Activated CD4-positive, alpha-beta T cell treated with anti-CD3 and anti-CD28 coated beads, Interleukin-2, amount 50 U/mL, for 48 hours (primary cell): ENCODE results near the gene HPX.
A peak's percentile ranks its signal among the peaks of the same experiment; 100 is the strongest.

ENCODE experiments used
- DNase-seq, 2 experiments: peaks; one replicate each; pipeline ENCODE4 v3.0.0-alpha.2; 2020

Gene HPX

GRCh38 chr11:6389905-6390717 lies 50.7 kb downstream of the HPX start, which contains the start of gene SMPD1:
Gene SMPD1 (plus strand): TSS chr11:6390474. CDS start chr11:6390599, 125 bp downstream.
- DNase-seq, result peak; percentile 91 to 92

GRCh38 chr11:6388748-6389147 lies 52.0 kb downstream of the HPX start:
- no peak for DNase-seq

- no peak for DNase-seq
These were observed 52.8 kb downstream of the HPX start for GRCh38 chr11:6387811-6388599.

GRCh38 chr11:6385046-6385777 lies 55.6 kb downstream of the HPX start:
- DNase-seq, result no peak
